ENCODE data around the gene FMNL2.

Gene FMNL2

GRCh38 chr2:152406836-152407161, 71.8 kb downstream of the FMNL2 start:
- Histone ChIP-seq H3K4me3 (ENCODE audit: low read depth in 1 of 2, low read length in 2 of 2) (no peak overlapping the region), H3K79me2 (ENCODE audit: insufficient read depth, low read length) (no peaks in the 10 kb centered on the region)

GRCh38 chr2:152407204-152407721, 72.3 kb downstream of the FMNL2 start:
- no peak overlapping the region for H2AFZ ChIP-seq (ENCODE audit: low read depth, low read length)
- no peak for ATAC-seq (ENCODE audit: insufficient read depth, low read depth)
- H3K27ac ChIP-seq (ENCODE audit: low read length), result no peak overlapping the region

More at GRCh38 chr2:152406836-152407161, 71.8 kb downstream of the FMNL2 start:
- DNase-seq (no peak), ATAC-seq (ENCODE audit: insufficient read depth, low read depth) (no peak)
- Histone ChIP-seq H4K20me1 (ENCODE audit: insufficient read depth, low read length) (no peaks in the 10 kb centered on the region), H3K27me3 (ENCODE audit: insufficient read depth, low read length, poor library complexity) (no peaks in the 10 kb centered on the region), H3K4me1 (ENCODE audit: insufficient read depth, low read length) (no peaks in the 10 kb centered on the region), H3K9ac (ENCODE audit: low read depth, low read length) (no peak overlapping the region), H3K9me3 (ENCODE audit: insufficient read depth, low read length, severe bottlenecking) (no peaks in the 10 kb centered on the region), H3K36me3 (ENCODE audit: insufficient read depth, low read length) (no peaks in the 10 kb centered on the region), H3K27ac (ENCODE audit: low read length) (no peak overlapping the region), H3K4me2 (ENCODE audit: insufficient read depth, low read length) (no peak overlapping the region), H2AFZ (ENCODE audit: low read depth, low read length) (no peak overlapping the region)
- TF ChIP-seq CTCF (IDR thresholded peaks at IDR 0.05; ENCODE audit: borderline replicate concordance, extremely low read depth, low read length, poor library complexity, severe bottlenecking), result no peak

GRCh38 chr2:152407806-152408205, 72.8 kb downstream of the FMNL2 start:
- Histone ChIP-seq H3K27me3 (ENCODE audit: insufficient read depth, low read length, poor library complexity) (no peaks in the 10 kb centered on the region), H3K4me3 (ENCODE audit: low read depth in 1 of 2, low read length in 2 of 2) (no peak overlapping the region), H3K9ac (ENCODE audit: low read depth, low read length) (no peak overlapping the region), H3K36me3 (ENCODE audit: insufficient read depth, low read length) (no peaks in the 10 kb centered on the region), H2AFZ (ENCODE audit: low read depth, low read length) (no peak overlapping the region), H3K4me2 (ENCODE audit: insufficient read depth, low read length) (no peak overlapping the region), H4K20me1 (ENCODE audit: insufficient read depth, low read length) (no peaks in the 10 kb centered on the region), H3K4me1 (ENCODE audit: insufficient read depth, low read length) (no peaks in the 10 kb centered on the region), H3K27ac (ENCODE audit: low read length) (no peak overlapping the region), H3K79me2 (ENCODE audit: insufficient read depth, low read length) (no peaks in the 10 kb centered on the region), H3K9me3 (ENCODE audit: insufficient read depth, low read length, severe bottlenecking) (no peaks in the 10 kb centered on the region)
- TF ChIP-seq EZH2 (IDR thresholded peaks at IDR 0.05; ENCODE audit: borderline replicate concordance, low read depth, low read length, severe bottlenecking) (no peak), CTCF (IDR thresholded peaks at IDR 0.05; ENCODE audit: borderline replicate concordance, extremely low read depth, low read length, poor library complexity, severe bottlenecking) (no peak)
- no peak for DNase-seq
- ATAC-seq (ENCODE audit: insufficient read depth, low read depth), result no peak

More at GRCh38 chr2:152407204-152407721, 72.3 kb downstream of the FMNL2 start:
- Histone ChIP-seq H3K9me3 (ENCODE audit: insufficient read depth, low read length, severe bottlenecking) (no peaks in the 10 kb centered on the region), H4K20me1 (ENCODE audit: insufficient read depth, low read length) (no peaks in the 10 kb centered on the region), H3K9ac (ENCODE audit: low read depth, low read length) (no peak overlapping the region), H3K36me3 (ENCODE audit: insufficient read depth, low read length) (no peaks in the 10 kb centered on the region), H3K4me2 (ENCODE audit: insufficient read depth, low read length) (no peak overlapping the region), H3K4me3 (ENCODE audit: low read depth in 1 of 2, low read length in 2 of 2) (no peak overlapping the region), H3K4me1 (ENCODE audit: insufficient read depth, low read length) (no peaks in the 10 kb centered on the region), H3K27me3 (ENCODE audit: insufficient read depth, low read length, poor library complexity) (no peaks in the 10 kb centered on the region), H3K79me2 (ENCODE audit: insufficient read depth, low read length) (no peaks in the 10 kb centered on the region)
- TF ChIP-seq CTCF (IDR thresholded peaks at IDR 0.05; ENCODE audit: borderline replicate concordance, extremely low read depth, low read length, poor library complexity, severe bottlenecking) (no peak), EZH2 (IDR thresholded peaks at IDR 0.05; ENCODE audit: borderline replicate concordance, low read depth, low read length, severe bottlenecking) (no peak)
- DNase-seq, result no peak

GRCh38 chr2:152408254-152408653, 73.3 kb downstream of the FMNL2 start:
- Histone ChIP-seq H3K27ac (ENCODE audit: low read length) (no peak overlapping the region), H3K9ac (ENCODE audit: low read depth, low read length) (no peak overlapping the region), H3K79me2 (ENCODE audit: insufficient read depth, low read length) (no peaks in the 10 kb centered on the region)

More at GRCh38 chr2:152408254-152408653, 73.3 kb downstream of the FMNL2 start:
- DNase-seq (no peak), ATAC-seq (ENCODE audit: insufficient read depth, low read depth) (no peak)
- Histone ChIP-seq H4K20me1 (ENCODE audit: insufficient read depth, low read length) (no peaks in the 10 kb centered on the region), H3K9me3 (ENCODE audit: insufficient read depth, low read length, severe bottlenecking) (no peaks in the 10 kb centered on the region), H3K27me3 (ENCODE audit: insufficient read depth, low read length, poor library complexity) (no peaks in the 10 kb centered on the region), H3K4me1 (ENCODE audit: insufficient read depth, low read length) (no peaks in the 10 kb centered on the region), H3K36me3 (ENCODE audit: insufficient read depth, low read length) (no peaks in the 10 kb centered on the region), H3K4me3 (ENCODE audit: low read depth in 1 of 2, low read length in 2 of 2) (no peak overlapping the region), H3K4me2 (ENCODE audit: insufficient read depth, low read length) (no peak overlapping the region), H2AFZ (ENCODE audit: low read depth, low read length) (no peak overlapping the region)
- TF ChIP-seq CTCF (IDR thresholded peaks at IDR 0.05; ENCODE audit: borderline replicate concordance, extremely low read depth, low read length, poor library complexity, severe bottlenecking), result no peak
- TF ChIP-seq EZH2 (IDR thresholded peaks at IDR 0.05; ENCODE audit: borderline replicate concordance, low read depth, low read length, severe bottlenecking), result no peak
